Measurements from ENCODE around the gene GPR162. TPM values are rescaled to one million over a fixed set of nuclear protein-coding genes. Genes with fewer than 3 reads are reported as not detected.

The GPR162 gene
- polyA plus RNA-seq, 1 donor: 16.8 TPM

GRCh38 chr12:6787309-6787708 is 34.3 kb upstream of the GPR162 start:
- DNase-seq (ENCODE audit: low read depth): no peak

DNA sequence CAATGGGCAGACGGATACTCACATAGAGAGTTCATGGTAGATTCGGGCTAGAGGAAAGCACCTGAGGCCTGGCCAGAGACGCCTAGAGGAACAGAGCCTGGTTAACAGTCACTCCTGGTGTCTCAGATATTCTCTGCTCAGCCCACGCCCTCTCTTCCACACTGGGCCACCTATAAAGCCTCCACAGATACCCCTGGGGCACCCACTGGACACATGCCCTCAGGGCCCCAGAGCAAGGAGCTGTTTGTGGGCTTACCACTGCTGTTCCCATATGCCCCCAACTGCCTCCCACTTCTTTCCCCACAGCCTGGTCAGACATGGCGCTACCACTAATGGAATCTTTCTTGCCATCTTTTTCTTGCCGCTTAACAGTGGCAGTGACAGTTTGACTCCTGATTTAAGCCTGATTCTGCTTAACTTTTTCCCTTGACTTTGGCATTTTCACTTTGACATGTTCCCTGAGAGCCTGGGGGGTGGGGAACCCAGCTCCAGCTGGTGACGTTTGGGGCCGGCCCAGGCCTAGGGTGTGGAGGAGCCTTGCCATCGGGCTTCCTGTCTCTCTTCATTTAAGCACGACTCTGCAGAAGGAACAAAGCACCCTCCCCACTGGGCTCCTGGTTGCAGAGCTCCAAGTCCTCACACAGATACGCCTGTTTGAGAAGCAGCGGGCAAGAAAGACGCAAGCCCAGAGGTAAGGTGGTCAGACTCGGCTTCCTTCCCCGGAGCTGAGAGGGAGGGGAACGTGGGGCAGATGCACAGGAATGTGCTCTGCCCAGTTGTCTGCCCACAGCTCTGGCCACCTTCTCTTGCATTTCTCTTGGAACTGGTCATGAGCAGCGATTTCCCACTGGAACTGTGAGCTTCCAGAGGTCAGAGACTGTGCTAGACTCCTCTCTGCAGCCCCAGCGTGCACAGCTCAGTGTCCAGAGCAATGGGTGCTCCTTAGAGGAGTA is 32.4 kb upstream of the GPR162 start, which contains the start of gene CD4:
Gene CD4, plus strand, starts transcription at position 557 of the 953 bp plus-strand sequence. CDS start 10,611 bp downstream, outside the sequence.
- DNase-seq (ENCODE audit: low read depth): no peak

DNA sequence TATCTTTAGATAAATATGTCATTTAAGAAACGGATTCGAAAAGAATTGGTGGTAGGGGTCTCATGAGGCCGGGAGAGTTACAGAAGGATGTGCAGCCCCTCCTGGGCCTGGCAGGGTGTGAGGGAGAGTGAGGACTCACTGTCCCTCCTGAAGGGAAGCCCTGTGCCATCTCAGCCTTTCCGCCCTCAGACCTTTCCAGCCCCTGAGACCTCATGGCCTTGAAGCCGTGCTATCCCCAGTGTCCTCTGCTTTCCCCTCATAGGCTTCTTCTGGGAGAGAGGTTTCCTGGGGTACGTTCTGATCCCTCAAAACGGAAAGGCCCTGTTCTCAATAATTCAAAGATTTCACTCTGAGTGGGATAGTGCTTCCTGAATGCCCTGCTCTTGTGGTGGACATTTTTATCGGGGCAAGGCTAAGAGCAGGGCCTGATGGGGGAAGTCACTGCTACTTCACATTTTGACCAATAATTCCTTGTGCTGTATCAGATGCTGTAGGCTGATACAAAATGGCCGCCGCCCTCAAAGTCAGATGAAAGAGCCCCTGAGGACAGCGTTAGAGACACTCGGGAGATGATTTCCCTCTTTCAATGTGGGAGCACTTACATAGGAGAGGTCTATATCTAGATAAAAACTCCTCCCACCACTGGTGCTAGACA is 31.0 kb upstream of the GPR162 start:
- DNase-seq (ENCODE audit: low read depth): no peak

- no peak for DNase-seq (ENCODE audit: low read depth)
Measured at GRCh38 chr12:6791931-6792520, 29.6 kb upstream of the GPR162 start.

- DNase-seq (ENCODE audit: low read depth): no peak
Measured at GRCh38 chr12:6792522-6793201, 29.0 kb upstream of the GPR162 start.

- DNase-seq (ENCODE audit: low read depth): no peak
Measured at GRCh38 chr12:6795088-6795487, 26.5 kb upstream of the GPR162 start.

GRCh38 chr12:6796576-6796975 is 25.0 kb upstream of the GPR162 start:
- no peak for DNase-seq (ENCODE audit: low read depth)

DNA sequence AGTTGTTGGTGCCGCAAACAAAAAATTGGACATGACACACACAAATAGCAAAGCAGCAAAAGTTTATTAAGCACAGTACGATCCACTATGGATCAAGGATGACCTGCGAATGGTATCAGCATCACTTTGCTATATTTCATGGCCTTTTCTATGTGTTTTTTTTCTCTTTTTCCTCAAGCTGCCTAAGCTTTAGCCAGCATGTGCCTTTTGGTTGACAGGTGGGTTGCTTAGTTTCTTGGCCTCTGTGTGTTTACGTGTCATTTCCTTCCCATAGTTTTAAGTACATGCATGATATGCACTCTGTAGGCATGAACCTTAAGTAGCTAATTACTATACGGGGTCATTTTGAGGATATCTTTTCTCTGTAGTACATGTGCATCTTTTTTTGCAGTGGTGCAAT is 22.5 kb upstream of the GPR162 start:
- DNase-seq (ENCODE audit: low read depth): no peak

- no peak for DNase-seq (ENCODE audit: low read depth)
Measured at GRCh38 chr12:6807170-6807569, 14.5 kb upstream of the GPR162 start.

- DNase-seq (ENCODE audit: low read depth): no peak
Measured at GRCh38 chr12:6809056-6809455, 12.6 kb upstream of the GPR162 start.

DNA sequence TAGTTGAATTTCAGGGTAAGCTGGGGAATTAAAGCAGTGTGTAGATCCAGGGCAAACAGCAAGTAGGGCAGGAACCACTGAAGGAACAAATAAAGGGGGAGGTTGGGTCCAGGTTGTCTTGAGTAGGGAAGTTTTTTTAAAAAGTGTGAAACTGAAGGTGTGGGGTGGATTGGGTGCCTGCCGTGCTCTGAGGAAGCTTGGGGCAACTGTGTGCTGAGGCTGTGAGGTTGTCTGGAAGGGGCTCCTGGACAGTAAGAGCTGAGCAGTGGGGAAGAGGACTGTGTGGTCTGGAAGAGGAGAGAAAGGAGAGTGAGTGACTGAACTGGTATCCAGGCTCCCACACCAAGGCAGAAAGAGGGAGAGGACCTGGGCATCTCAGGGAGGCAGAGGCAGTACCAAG is 10.9 kb upstream of the GPR162 start:
- no peak for DNase-seq (ENCODE audit: low read depth)

GRCh38 chr12:6813363-6813762 is 8.3 kb upstream of the GPR162 start:
- no peak for DNase-seq (ENCODE audit: low read depth)

GRCh38 chr12:6816598-6816997 is 5.0 kb upstream of the GPR162 start:
- DNase-seq (ENCODE audit: low read depth): no peak

DNA sequence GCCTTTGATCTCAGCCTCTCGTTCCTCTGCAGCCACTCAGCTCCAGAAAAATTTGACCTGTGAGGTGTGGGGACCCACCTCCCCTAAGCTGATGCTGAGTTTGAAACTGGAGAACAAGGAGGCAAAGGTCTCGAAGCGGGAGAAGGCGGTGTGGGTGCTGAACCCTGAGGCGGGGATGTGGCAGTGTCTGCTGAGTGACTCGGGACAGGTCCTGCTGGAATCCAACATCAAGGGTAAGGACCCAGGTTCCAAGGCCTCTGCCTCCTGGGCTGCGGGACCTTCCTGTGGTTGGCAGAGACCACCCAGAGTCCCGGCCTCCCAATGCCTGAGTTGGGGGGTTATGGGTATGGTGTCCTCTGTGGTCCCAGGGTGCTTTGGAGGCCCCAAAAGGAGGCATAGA is 4.5 kb upstream of the GPR162 start:
- DNase-seq (ENCODE audit: low read depth): no peak

DNA sequence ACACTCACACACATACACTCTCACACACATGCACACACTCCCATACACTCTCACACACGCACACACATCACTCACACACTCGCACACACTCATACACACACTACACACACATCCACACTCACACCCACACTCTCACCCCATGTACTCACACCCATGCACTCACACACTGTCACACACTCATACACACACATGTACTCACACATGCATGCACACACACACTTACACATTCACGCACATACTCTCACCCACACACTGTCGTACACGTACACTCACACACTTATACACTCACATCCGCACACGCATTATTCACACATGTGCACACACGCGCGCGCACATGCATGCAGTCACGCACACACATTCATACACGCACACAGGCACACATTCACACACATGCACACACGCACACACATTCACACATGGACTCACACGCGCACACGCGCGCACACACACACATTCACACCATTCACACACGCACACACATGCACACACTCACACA is 3.9 kb upstream of the GPR162 start:
- DNase-seq (ENCODE audit: low read depth): no peak

DNA sequence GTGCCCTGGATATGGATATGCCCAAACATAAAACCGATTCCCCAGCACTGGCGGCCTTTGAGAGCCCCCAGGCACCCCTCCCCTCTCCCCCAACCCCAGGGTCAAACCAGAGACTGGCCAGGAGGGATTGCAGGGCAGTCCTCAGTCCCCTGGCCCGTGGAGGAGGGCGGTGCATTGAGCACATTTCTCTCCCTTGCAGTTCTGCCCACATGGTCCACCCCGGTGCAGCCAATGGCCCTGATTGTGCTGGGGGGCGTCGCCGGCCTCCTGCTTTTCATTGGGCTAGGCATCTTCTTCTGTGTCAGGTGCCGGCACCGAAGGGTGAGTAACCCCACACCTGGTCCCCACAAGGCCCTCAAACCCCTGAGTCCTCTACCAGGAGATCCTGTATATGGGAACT is 3.4 kb upstream of the GPR162 start:
- DNase-seq (ENCODE audit: low read depth): no peak

DNA sequence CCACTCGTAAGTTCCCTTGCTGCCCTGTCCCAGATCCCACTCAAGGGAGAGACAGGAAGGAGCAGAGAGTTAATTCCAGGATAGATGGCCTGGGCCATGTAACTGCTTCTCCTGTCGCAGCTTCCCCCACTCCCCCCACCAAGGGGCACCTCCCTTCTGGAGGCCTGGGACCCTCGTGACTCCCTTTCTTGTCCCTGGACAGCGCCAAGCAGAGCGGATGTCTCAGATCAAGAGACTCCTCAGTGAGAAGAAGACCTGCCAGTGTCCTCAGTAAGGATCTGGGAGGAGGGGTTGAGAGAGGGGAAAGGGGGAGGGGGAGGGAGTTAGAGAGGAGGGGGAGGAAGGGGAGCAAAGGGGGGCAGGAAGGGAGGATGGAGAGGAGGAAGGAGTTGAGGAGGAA is 3.0 kb upstream of the GPR162 start:
- no peak for DNase-seq (ENCODE audit: low read depth)

- no peak for DNase-seq (ENCODE audit: low read depth)
Measured at GRCh38 chr12:6819106-6820030, 2.3 kb upstream of the GPR162 start.

DNA sequence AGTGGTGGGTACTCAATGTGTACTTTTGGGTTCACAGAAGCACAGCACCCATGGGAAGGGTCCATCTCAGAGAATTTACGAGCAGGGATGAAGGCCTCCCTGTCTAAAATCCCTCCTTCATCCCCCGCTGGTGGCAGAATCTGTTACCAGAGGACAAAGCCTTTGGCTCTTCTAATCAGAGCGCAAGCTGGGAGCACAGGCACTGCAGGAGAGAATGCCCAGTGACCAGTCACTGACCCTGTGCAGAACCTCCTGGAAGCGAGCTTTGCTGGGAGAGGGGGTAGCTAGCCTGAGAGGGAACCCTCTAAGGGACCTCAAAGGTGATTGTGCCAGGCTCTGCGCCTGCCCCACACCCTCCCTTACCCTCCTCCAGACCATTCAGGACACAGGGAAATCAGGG is 1.5 kb upstream of the GPR162 start:
- DNase-seq (ENCODE audit: low read depth): no peak

DNA sequence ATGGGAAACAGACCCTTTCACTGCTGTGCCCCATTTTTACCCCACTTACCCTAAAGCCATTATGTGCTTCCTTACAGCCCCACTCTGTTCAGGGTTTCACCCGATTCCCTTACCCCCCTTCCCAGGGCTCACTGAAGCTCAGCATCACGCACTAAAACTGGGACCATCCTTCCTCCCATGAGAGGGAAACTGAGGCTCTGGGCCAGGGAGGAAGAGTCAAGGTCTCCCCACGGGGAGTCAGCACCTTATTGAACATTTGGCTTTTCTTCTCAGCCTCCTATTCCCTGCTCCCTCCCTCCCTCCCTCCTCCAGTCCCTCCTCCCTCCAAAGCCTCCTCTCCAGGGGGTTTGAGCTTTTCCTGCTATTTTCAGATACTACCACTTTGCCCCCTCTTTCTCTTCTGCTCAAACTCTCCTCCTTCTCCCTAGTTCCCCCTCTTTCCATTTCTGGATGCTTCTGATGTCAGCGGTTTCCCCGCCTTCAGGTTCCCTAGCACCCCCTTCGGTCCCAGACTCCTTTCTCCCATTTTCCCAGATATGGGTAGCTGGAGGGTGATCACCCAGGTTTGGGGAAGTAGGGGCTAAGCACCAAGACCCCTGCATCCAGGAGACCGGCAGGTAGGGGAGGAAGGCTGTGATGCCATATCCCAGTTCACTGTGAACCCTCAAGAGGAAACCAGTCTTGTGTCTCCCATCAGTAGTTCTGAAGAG is 960 bp downstream of the GPR162 start:
- DNase-seq (ENCODE audit: low read depth): no peak
